IPS DF 19.7 (cell line): Measurements from ENCODE around the gene FKBP1B.
A peak's percentile ranks its signal among the peaks of the same experiment; 100 is the strongest.
"Not testable (repeated sequence)": the region's sequence is repeated elsewhere in the genome, so short reads cannot be mapped to it uniquely, and the experiment has no call there.

Experiments
- DNase-seq: peaks from one replicate; pipeline ENCODE4 v3.0.0-alpha.2; 2013; ENCODE audit warnings: low read depth, low spot score

The FKBP1B gene

GRCh38 chr2:24049485-24050021 lies at the start of gene FKBP1B:
Gene FKBP1B, plus strand, starts transcription at chr2:24049741. Its CDS starts 109 bp downstream, at chr2:24049850.
- no peak for DNase-seq

- no peak for DNase-seq
Observed at GRCh38 chr2:24007693-24008092, 41.8 kb upstream of the FKBP1B start.

- DNase-seq, result no peak
Observed at GRCh38 chr2:24008672-24009366, 40.7 kb upstream of the FKBP1B start.

GRCh38 chr2:24009367-24009679 lies 40.2 kb upstream of the FKBP1B start:
- DNase-seq, result no peak

GRCh38 chr2:24009680-24010476 lies 39.7 kb upstream of the FKBP1B start, which contains the start of gene MFSD2B:
Gene MFSD2B, plus strand, starts transcription at chr2:24010085. Its CDS starts 12 bp downstream, at chr2:24010097.
- DNase-seq, result no peak

GRCh38 chr2:24010477-24011249 lies 38.9 kb upstream of the FKBP1B start:
- DNase-seq, result no peak

GRCh38 chr2:24011250-24012104 lies 38.1 kb upstream of the FKBP1B start:
- no peak for DNase-seq

- no peak for DNase-seq
Observed at GRCh38 chr2:24012521-24013188, 36.9 kb upstream of the FKBP1B start.

- not testable (repeated sequence) for DNase-seq
Observed at GRCh38 chr2:24014902-24015301, 34.6 kb upstream of the FKBP1B start.

- no peak for DNase-seq
Observed at GRCh38 chr2:24015562-24016375, 33.8 kb upstream of the FKBP1B start.

GRCh38 chr2:24016376-24016761 lies 33.2 kb upstream of the FKBP1B start:
- DNase-seq, result no peak

GRCh38 chr2:24016853-24017703 lies 32.5 kb upstream of the FKBP1B start:
- DNase-seq, result no peak

GRCh38 chr2:24017711-24018110 lies 31.8 kb upstream of the FKBP1B start:
- DNase-seq, result no peak

GRCh38 chr2:24018241-24018640 lies 31.3 kb upstream of the FKBP1B start:
- DNase-seq, result no peak

- DNase-seq, result no peak
Observed at GRCh38 chr2:24019729-24020128, 29.8 kb upstream of the FKBP1B start.

GRCh38 chr2:24020244-24020643 lies 29.3 kb upstream of the FKBP1B start:
- DNase-seq, result no peak

- DNase-seq, result peak; percentile 47
Observed at GRCh38 chr2:24021122-24021998, 28.2 kb upstream of the FKBP1B start.
